ENCODE measurements around the gene TMEM132E.

Gene TMEM132E

GRCh38 chr17:34553907-34554306 lies 25.5 kb upstream of the TMEM132E start:
- TF ChIP-seq FOXA1 (IDR thresholded peaks at IDR 0.05), result no peak
- no peak for TF ChIP-seq NFRKB (IDR thresholded peaks at IDR 0.05)
- no peak for TF ChIP-seq FOXK2 (IDR thresholded peaks at IDR 0.05)
- TF ChIP-seq SUZ12 (IDR thresholded peaks at IDR 0.05), result no peak
- TF ChIP-seq TARDBP (IDR thresholded peaks at IDR 0.05), result no peak
- no peak for TF ChIP-seq L3MBTL2 (conservative IDR thresholded peaks at IDR 0.05)
- TF ChIP-seq HDGF (IDR thresholded peaks at IDR 0.05; ENCODE audit: borderline replicate concordance), result no peak
- TF ChIP-seq ELF4 (IDR thresholded peaks at IDR 0.05), result no peak
- no peak for TF ChIP-seq CTBP1 (IDR thresholded peaks at IDR 0.05; ENCODE audit: borderline replicate concordance)
- TF ChIP-seq LEF1 (IDR thresholded peaks at IDR 0.05; ENCODE audit: borderline replicate concordance), result no peak
- no peak for TF ChIP-seq BHLHE40 (IDR thresholded peaks at IDR 0.05; ENCODE audit: borderline replicate concordance)
- no peak for TF ChIP-seq ZNF384 (IDR thresholded peaks at IDR 0.05)
- TF ChIP-seq SP1 (IDR thresholded peaks at IDR 0.05), result no peak
- no peak for TF ChIP-seq ARNT (IDR thresholded peaks at IDR 0.05)
- TF ChIP-seq PKNOX1 (IDR thresholded peaks at IDR 0.05), result no peak
- TF ChIP-seq FOXM1 (IDR thresholded peaks at IDR 0.05; ENCODE audit: borderline replicate concordance), result no peak
- CTCF ChIA-PET, result interaction anchor here (3.2 kb wide), 1 partner anchor 11 kb away, joined by 16 read pairs; no protein-coding TSS in a partner anchor
- POLR2A ChIA-PET, result no interaction called here

GRCh38 chr17:34556384-34556783 lies 23.0 kb upstream of the TMEM132E start:
- DNase-seq (ENCODE audit: extremely low spot score), result no peak
- ChIA-PET CTCF (interaction anchor here (2.1 kb wide), 1 partner anchor 14 kb away, joined by 8 read pairs; no protein-coding TSS in a partner anchor), POLR2A (interaction anchor here (1.2 kb wide), 1 partner anchor 23 kb away, joined by 3 read pairs; the partner anchor contains the start of gene TMEM132E)
- TF ChIP-seq CTBP1 (IDR thresholded peaks at IDR 0.05; ENCODE audit: borderline replicate concordance) (no peak), FOXM1 (IDR thresholded peaks at IDR 0.05; ENCODE audit: borderline replicate concordance) (no peak), L3MBTL2 (conservative IDR thresholded peaks at IDR 0.05) (no peak), SP1 (IDR thresholded peaks at IDR 0.05) (no peak), TARDBP (IDR thresholded peaks at IDR 0.05) (no peak), LEF1 (IDR thresholded peaks at IDR 0.05; ENCODE audit: borderline replicate concordance) (no peak), ARNT (IDR thresholded peaks at IDR 0.05) (no peak), FOXA1 (IDR thresholded peaks at IDR 0.05) (no peak), HDGF (IDR thresholded peaks at IDR 0.05; ENCODE audit: borderline replicate concordance) (no peak), FOXK2 (IDR thresholded peaks at IDR 0.05) (no peak), NFRKB (IDR thresholded peaks at IDR 0.05) (no peak), PKNOX1 (IDR thresholded peaks at IDR 0.05) (no peak), ZNF384 (IDR thresholded peaks at IDR 0.05) (no peak), ELF4 (IDR thresholded peaks at IDR 0.05) (no peak), SUZ12 (IDR thresholded peaks at IDR 0.05) (no peak)

More at GRCh38 chr17:34553907-34554306, 25.5 kb upstream of the TMEM132E start:
- DNase-seq (ENCODE audit: extremely low spot score), result no peak

GRCh38 chr17:34556931-34557330 lies 22.5 kb upstream of the TMEM132E start:
- TF ChIP-seq HDGF (IDR thresholded peaks at IDR 0.05; ENCODE audit: borderline replicate concordance), result no peak
- TF ChIP-seq SP1 (IDR thresholded peaks at IDR 0.05), result no peak
- TF ChIP-seq ZNF384 (IDR thresholded peaks at IDR 0.05), result no peak
- no peak for TF ChIP-seq ELF4 (IDR thresholded peaks at IDR 0.05)
- TF ChIP-seq PKNOX1 (IDR thresholded peaks at IDR 0.05), result no peak
- no peak for TF ChIP-seq LEF1 (IDR thresholded peaks at IDR 0.05; ENCODE audit: borderline replicate concordance)
- no peak for TF ChIP-seq FOXM1 (IDR thresholded peaks at IDR 0.05; ENCODE audit: borderline replicate concordance)
- TF ChIP-seq TARDBP (IDR thresholded peaks at IDR 0.05), result no peak
- TF ChIP-seq CTBP1 (IDR thresholded peaks at IDR 0.05; ENCODE audit: borderline replicate concordance), result no peak
- TF ChIP-seq NFRKB (IDR thresholded peaks at IDR 0.05), result no peak
- TF ChIP-seq SUZ12 (IDR thresholded peaks at IDR 0.05), result no peak
- TF ChIP-seq BHLHE40 (IDR thresholded peaks at IDR 0.05; ENCODE audit: borderline replicate concordance), result no peak
- TF ChIP-seq L3MBTL2 (conservative IDR thresholded peaks at IDR 0.05), result no peak
- no peak for TF ChIP-seq FOXA1 (IDR thresholded peaks at IDR 0.05)
- TF ChIP-seq ARNT (IDR thresholded peaks at IDR 0.05), result no peak
- no peak for TF ChIP-seq FOXK2 (IDR thresholded peaks at IDR 0.05)
- POLR2A ChIA-PET, result interaction anchor here (1.2 kb wide), 1 partner anchor 22 kb away, joined by 3 read pairs; the partner anchor contains the start of gene TMEM132E
- CTCF ChIA-PET, result interaction anchor here (2.1 kb wide), 1 partner anchor 15 kb away, joined by 8 read pairs; no protein-coding TSS in a partner anchor
- DNase-seq (ENCODE audit: extremely low spot score), result no peak

GRCh38 chr17:34561328-34561727 lies 18.1 kb upstream of the TMEM132E start:
- ChIA-PET CTCF (interaction anchor here (1.2 kb wide), 1 partner anchor 19 kb away, joined by 4 read pairs; no protein-coding TSS in a partner anchor), POLR2A (no interaction called here)

More at GRCh38 chr17:34561328-34561727, 18.1 kb upstream of the TMEM132E start:
- DNase-seq (ENCODE audit: extremely low spot score), result no peak
- TF ChIP-seq BHLHE40 (IDR thresholded peaks at IDR 0.05; ENCODE audit: borderline replicate concordance) (no peak), TARDBP (IDR thresholded peaks at IDR 0.05) (no peak), FOXK2 (IDR thresholded peaks at IDR 0.05) (no peak), ELF4 (IDR thresholded peaks at IDR 0.05) (no peak), FOXM1 (IDR thresholded peaks at IDR 0.05; ENCODE audit: borderline replicate concordance) (no peak), PKNOX1 (IDR thresholded peaks at IDR 0.05) (peak; percentile 7; the same call in 1 of the 2 replicates), L3MBTL2 (conservative IDR thresholded peaks at IDR 0.05) (no peak), FOXA1 (IDR thresholded peaks at IDR 0.05) (no peak), NFRKB (IDR thresholded peaks at IDR 0.05) (no peak)
